Measurements from ENCODE around the gene CASP4. TPM values are rescaled to one million over a fixed set of nuclear protein-coding genes. Genes with fewer than 3 reads are reported as not detected.

CASP4 gene
- total and polyA plus RNA-seq, 9 of the 15 experiments (the other 6 are each of a cell fraction or from before 2014, with no cell fraction given): 0.15 to 0.42 (median 0.27) TPM; not detected in 1

GRCh38 chr11:104964247-104964646, 4.1 kb downstream of the CASP4 start (continued):
- TF ChIP-seq KLF13 (tag; IDR thresholded peaks at IDR 0.05; ENCODE audit: borderline replicate concordance, low read depth): no peak
- TF ChIP-seq RNF2 (IDR thresholded peaks at IDR 0.05): no peak
- TF ChIP-seq ZNF347 (CRISPR knock-in tag; IDR thresholded peaks at IDR 0.05; ENCODE audit: low read depth): no peak
- TF ChIP-seq ELF1 (tag; IDR thresholded peaks at IDR 0.05): no peak
- TF ChIP-seq MTA2 (IDR thresholded peaks at IDR 0.05; ENCODE audit: low read depth): no peak
- no peak for TF ChIP-seq TCF7 (IDR thresholded peaks at IDR 0.05; ENCODE audit: borderline replicate concordance)
- TF ChIP-seq, protein P1, sequence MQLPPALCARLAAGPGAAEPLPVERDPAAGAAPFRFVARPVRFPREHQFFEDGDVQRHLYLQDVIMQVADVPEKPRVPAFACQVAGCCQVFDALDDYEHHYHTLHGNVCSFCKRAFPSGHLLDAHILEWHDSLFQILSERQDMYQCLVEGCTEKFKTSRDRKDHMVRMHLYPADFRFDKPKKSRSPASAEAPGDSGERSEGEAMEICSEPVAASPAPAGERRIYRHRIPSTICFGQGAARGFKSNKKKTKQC (CRISPR knock-in tag; IDR thresholded peaks at IDR 0.05): no peak
- TF ChIP-seq ZNF134 (CRISPR knock-in tag; conservative IDR thresholded peaks at IDR 0.05): no peak
- TF ChIP-seq ZNF253 (CRISPR knock-in tag; conservative IDR thresholded peaks at IDR 0.05): no peak
- TF ChIP-seq HDGF (IDR thresholded peaks at IDR 0.05): no peak
- no peak for TF ChIP-seq DDX20 (tag; IDR thresholded peaks at IDR 0.05; ENCODE audit: low read depth)

- H3K9me1 ChIP-seq (ENCODE audit: control insufficient read depth, insufficient read depth, low read length): no peaks in the 10 kb centered on the region
- H3K4me2 ChIP-seq (ENCODE audit: insufficient read depth, low read length): no peak overlapping the region
- POLR2A ChIA-PET: no interaction called here
- intact Hi-C loops (cut with micrococcal nuclease) (no loop called here), in situ Hi-C loops (cut with MboI) (no loop called here)
- H3K9me3 ChIP-seq (replicated peaks; ENCODE audit: control insufficient read depth, insufficient read depth, low read depth, low read length): no peaks in the 10 kb centered on the region; the same call in 1 of the 2 replicates
- CTCF ChIA-PET (ENCODE audit: low intra/inter-chr PET ratio): no interaction called here
- H3K79me2 ChIP-seq (ENCODE audit: control insufficient read depth, insufficient read depth, low read length): no peaks in the 10 kb centered on the region
- no TSS peak for BruUV-seq (replicated peaks)
- H3K4me1 ChIP-seq (replicated peaks in 1 of 2; ENCODE audit: control insufficient read depth in 2 of 2, insufficient read depth in 2 of 2, low read length in 2 of 2): no peaks in the 10 kb centered on the region
- no peaks in the 10 kb centered on the region for H4K20me1 ChIP-seq (replicated peaks; ENCODE audit: control insufficient read depth, insufficient read depth, low read length)
- no peaks in the 10 kb centered on the region for H3K27me3 ChIP-seq (ENCODE audit: control insufficient read depth in 2 of 2, insufficient read depth in 2 of 2, low read length in 2 of 2)
- H2AFZ ChIP-seq (ENCODE audit: low read depth, low read length): no peak overlapping the region
- ATAC-seq (no peak), DNase-seq (ENCODE audit: extremely low read depth in 1 of 4, low spot score in 3 of 4) (no peak), FAIRE-seq (no peak)
- H3K27ac ChIP-seq (ENCODE audit: extremely low read depth, low read depth, low read length): no peak overlapping the region
- H3K9ac ChIP-seq (ENCODE audit: insufficient read depth in 1 of 2, low read depth in 2 of 2, low read length in 2 of 2): no peak overlapping the region
- WGBS (ENCODE audit: insufficient coverage, low coverage, missing lambda C conversion rate): 0% methylated on average over 3 of the region's 3 CpGs
- H3K36me3 ChIP-seq (ENCODE audit: control insufficient read depth, insufficient read depth, low read length): no peaks in the 10 kb centered on the region
- H3K4me3 ChIP-seq: no peak overlapping the region
- TF ChIP-seq ADNP (tag; IDR thresholded peaks at IDR 0.05): no peak
- TF ChIP-seq ZNF212 (CRISPR knock-in tag; IDR thresholded peaks at IDR 0.05): no peak
- no peak for TF ChIP-seq HDAC8 (tag; IDR thresholded peaks at IDR 0.05)
- no peak for TF ChIP-seq C11orf30 (IDR thresholded peaks at IDR 0.05; ENCODE audit: low read depth)
- no peak for TF ChIP-seq ASH1L (IDR thresholded peaks at IDR 0.05; ENCODE audit: borderline replicate concordance, low read depth, partially characterized antibody)
- TF ChIP-seq ZC3H8 (IDR thresholded peaks at IDR 0.05): no peak
Measured at GRCh38 chr11:104962852-104963251, 5.5 kb downstream of the CASP4 start.

All from K562 (cell line).